Stimulated activated CD4-positive, alpha-beta T cell treated with anti-CD3 and anti-CD28 coated beads, Interleukin-12 subunit alpha, Interleukin-12 subunit beta, amount 100 ng/mL, for 48 hours (primary cell): ENCODE data around the gene PADI1.

Source experiments
- DNase-seq, 3 donors: peaks; one replicate each; pipeline ENCODE4 v3.0.0-alpha.2; 2020; ENCODE audit warnings: low read depth in 2 of 3, low spot score in 1 of 3

The PADI1 gene

DNA sequence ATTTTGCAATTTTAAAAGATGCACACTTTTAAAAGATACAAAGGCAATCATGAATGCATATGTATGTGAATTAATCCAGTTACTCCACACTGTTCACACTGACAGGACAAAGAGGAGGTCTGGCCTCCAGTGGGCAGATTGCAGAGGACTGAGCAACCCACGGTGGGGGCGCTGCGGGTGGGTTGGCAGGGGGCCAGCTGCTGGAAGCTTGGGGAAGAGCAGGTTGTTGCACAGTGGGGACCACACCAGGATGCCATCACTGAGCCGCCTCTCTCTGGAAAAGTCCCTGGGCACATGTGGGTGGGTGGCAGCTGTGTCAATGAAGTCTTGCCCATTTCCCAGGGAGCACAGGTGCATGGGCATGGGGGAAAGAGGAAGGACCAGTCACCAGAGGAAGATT, 90.4 kb downstream of the PADI1 start:
- no peak for DNase-seq
